ENCODE results near the gene LRRK1.
A peak's percentile ranks its signal among the peaks of the same experiment; 100 is the strongest.

The LRRK1 gene

DNA sequence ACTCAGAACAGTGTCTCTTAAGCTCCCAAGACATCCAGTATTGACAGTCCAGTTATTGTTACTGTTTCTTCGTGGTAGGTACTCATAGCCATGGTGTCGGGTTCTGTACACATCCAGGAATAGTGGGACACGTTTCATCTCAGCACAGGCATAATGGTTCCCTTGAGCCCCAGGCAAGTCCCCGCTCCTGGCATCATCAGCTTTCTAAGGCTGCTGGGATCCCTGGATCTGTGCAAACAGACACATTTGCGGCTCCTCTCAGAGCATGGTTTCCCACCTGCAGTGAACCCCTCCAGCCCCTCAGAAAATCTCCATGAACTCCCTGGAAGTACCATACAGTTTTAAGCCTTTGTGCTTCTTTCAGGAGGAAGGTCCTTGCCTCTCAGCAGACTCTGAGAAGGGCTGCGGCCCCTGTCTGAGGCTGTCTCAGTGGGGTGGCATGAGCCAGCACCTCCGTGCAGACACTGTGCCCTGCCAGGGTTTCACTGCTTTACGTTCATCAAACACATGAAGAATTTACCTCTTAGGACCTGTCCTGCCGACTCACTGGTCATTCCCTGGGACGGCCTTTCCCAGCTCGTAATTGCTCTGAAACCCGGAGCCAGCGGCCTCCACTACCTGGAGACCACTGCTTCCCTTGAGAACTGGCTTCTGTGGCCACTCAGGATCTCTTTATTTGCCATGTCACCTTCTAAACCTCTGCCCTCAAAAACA, 124.9 kb downstream of the LRRK1 start:
- H3K9me3 ChIP-seq: no peaks in the 10 kb centered on the region
- peak in 1 of 2 experiments; percentile 4 for DNase-seq (ENCODE audit: low spot score in 2 of 2)
- H3K27me3 ChIP-seq (ENCODE audit: low read depth): no peaks in the 10 kb centered on the region
- no peak overlapping the region for H3K4me3 ChIP-seq
- in situ Hi-C loops (cut with MboI; ENCODE audit: low sequenced_read_pairs): no loop called here
- no peaks in the 10 kb centered on the region; the same call in 1 of the 2 replicates for H3K36me3 ChIP-seq (replicated peaks)
- H3K4me1 ChIP-seq: no peaks in the 10 kb centered on the region

GRCh38 chr15:101044625-101045235, 125.6 kb downstream of the LRRK1 start:
- in situ Hi-C loops (cut with MboI; ENCODE audit: low sequenced_read_pairs): no loop called here
- H3K4me1 ChIP-seq: no peaks in the 10 kb centered on the region
- no peaks in the 10 kb centered on the region for H3K9me3 ChIP-seq
- no peak overlapping the region for H3K4me3 ChIP-seq
- no peak for DNase-seq (ENCODE audit: low spot score in 2 of 2)
- no peaks in the 10 kb centered on the region for H3K27me3 ChIP-seq (ENCODE audit: low read depth)
- no peaks in the 10 kb centered on the region; the same call in 1 of the 2 replicates for H3K36me3 ChIP-seq (replicated peaks)

- no peak overlapping the region for H3K4me3 ChIP-seq
- no peaks in the 10 kb centered on the region for H3K4me1 ChIP-seq
- H3K27me3 ChIP-seq (ENCODE audit: low read depth): no peaks in the 10 kb centered on the region
- in situ Hi-C loops (cut with MboI; ENCODE audit: low sequenced_read_pairs): no loop called here
- DNase-seq (ENCODE audit: low spot score in 2 of 2): peak in 1 of 2 experiments; percentile 2
- no peaks in the 10 kb centered on the region for H3K9me3 ChIP-seq
- no peaks in the 10 kb centered on the region; the same call in 1 of the 2 replicates for H3K36me3 ChIP-seq (replicated peaks)
These were observed 126.1 kb downstream of the LRRK1 start for GRCh38 chr15:101045236-101045646.

- H3K27me3 ChIP-seq (ENCODE audit: low read depth): no peaks in the 10 kb centered on the region
- in situ Hi-C loops (cut with MboI; ENCODE audit: low sequenced_read_pairs): no loop called here
- no peak overlapping the region for H3K4me3 ChIP-seq
- H3K9me3 ChIP-seq: no peaks in the 10 kb centered on the region
- H3K4me1 ChIP-seq: no peaks in the 10 kb centered on the region
- H3K36me3 ChIP-seq (replicated peaks): no peaks in the 10 kb centered on the region; the same call in 1 of the 2 replicates
- peak in 1 of 2 experiments; percentile 1 for DNase-seq (ENCODE audit: low spot score in 2 of 2)
These were observed 126.9 kb downstream of the LRRK1 start for GRCh38 chr15:101045835-101046691.

DNA sequence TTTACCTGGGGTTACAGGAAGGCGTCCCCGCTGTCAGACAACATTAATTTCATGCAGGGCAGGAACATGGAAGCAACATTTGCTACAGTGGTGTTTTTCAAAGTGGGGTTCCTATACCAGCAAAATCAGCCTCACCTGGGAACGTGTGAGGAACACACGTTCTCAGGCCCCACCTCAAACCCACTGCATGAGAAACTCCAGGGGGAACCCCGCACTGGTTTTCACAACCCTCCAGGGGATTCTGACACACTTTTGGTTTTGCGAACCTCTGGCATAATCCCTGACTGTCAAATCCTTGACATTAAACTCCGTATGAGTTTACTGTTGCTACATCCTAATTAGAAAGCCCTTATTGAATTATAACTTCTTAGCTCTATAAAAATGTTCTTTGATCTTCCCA, 127.7 kb downstream of the LRRK1 start:
- Histone ChIP-seq H3K4me3 (no peak overlapping the region), H3K4me1 (no peaks in the 10 kb centered on the region), H3K9me3 (no peaks in the 10 kb centered on the region), H3K27me3 (ENCODE audit: low read depth) (no peaks in the 10 kb centered on the region), H3K36me3 (replicated peaks) (no peaks in the 10 kb centered on the region; the same call in 1 of the 2 replicates)
- in situ Hi-C loops (cut with MboI; ENCODE audit: low sequenced_read_pairs): no loop called here
- DNase-seq (ENCODE audit: low spot score in 2 of 2): no peak

DNA sequence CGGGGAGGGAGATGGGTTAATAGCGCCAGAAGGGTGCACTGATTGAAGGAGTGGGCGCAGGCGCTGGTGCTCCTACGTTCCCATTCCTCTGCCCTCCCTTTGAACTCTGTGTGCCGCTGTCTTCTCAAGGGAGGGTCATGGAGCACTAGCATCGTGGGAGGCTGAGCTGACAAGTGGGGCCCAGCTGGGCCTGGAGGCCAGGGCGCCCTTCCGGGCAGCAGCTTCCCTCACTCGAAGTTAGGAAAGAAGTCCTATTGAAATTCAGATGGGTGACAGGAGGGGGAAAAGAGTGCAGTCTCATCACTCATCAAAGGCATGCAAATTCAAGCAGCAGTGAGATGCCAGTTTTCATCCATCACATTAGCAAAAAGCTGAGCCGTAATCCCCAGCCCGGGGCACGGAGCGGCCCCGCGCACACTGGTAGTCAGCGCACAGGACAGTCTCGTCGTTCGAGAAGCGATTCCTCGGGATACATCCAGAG, 128.2 kb downstream of the LRRK1 start:
- H3K9me3 ChIP-seq: no peaks in the 10 kb centered on the region
- no peaks in the 10 kb centered on the region for H3K4me1 ChIP-seq
- in situ Hi-C loops (cut with MboI; ENCODE audit: low sequenced_read_pairs): no loop called here
- H3K36me3 ChIP-seq (replicated peaks): no peaks in the 10 kb centered on the region; the same call in 1 of the 2 replicates
- H3K4me3 ChIP-seq: no peak overlapping the region
- H3K27me3 ChIP-seq (ENCODE audit: low read depth): no peaks in the 10 kb centered on the region
- no peak for DNase-seq (ENCODE audit: low spot score in 2 of 2)

DNA sequence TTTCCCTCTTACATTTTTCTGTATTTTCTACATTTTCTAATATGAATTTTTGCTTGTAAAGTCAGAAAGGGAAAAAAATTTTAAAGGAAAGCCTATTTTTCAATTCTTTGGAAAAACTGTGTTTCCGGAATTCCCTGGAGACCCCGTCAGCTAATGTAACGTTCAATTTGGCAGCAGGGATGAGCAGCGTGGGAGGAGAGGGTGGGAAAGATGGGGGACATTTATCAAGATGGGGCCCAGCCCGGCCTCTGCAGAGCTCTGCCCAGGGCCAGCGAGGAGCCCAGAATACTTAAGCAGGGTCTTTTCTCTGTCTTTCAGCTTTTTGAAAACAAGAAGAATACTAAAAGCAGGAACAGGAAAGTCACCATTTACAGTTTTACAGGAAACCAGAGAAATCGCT, 129.0 kb downstream of the LRRK1 start:
- DNase-seq (ENCODE audit: low spot score in 2 of 2): peak in 1 of 2 experiments; percentile 1
- in situ Hi-C loops (cut with MboI; ENCODE audit: low sequenced_read_pairs): no loop called here
- H3K4me1 ChIP-seq: no peaks in the 10 kb centered on the region
- no peaks in the 10 kb centered on the region for H3K27me3 ChIP-seq (ENCODE audit: low read depth)
- H3K9me3 ChIP-seq: no peaks in the 10 kb centered on the region
- no peaks in the 10 kb centered on the region; the same call in 1 of the 2 replicates for H3K36me3 ChIP-seq (replicated peaks)
- H3K4me3 ChIP-seq: no peak overlapping the region

DNA sequence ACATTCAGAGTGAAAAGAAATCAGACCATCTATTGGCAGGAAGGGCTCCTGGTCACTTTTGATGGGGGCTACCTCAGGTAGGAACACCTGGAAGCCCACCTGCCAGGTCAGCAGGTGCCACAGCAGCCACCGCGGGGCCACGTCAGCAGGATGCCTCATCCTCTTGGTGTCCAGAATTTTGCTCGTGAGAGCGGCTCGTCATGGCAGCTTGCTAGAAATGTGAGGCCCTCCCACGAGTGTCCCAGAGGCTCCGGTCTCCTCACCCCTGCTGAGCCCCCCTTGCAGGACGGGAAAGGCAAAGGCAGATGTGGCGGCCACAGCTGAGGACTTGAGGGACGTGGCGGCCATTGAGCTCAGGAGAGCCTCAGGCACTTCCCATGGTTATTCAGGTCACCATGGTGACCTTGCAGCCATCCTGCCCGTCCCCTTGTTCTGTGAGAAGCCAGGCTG, 129.4 kb downstream of the LRRK1 start:
- Histone ChIP-seq H3K36me3 (replicated peaks) (peaks cover under 1% of the 10 kb centered on the region; the same call in 1 of the 2 replicates), H3K27me3 (ENCODE audit: low read depth) (no peaks in the 10 kb centered on the region), H3K9me3 (no peaks in the 10 kb centered on the region), H3K4me3 (no peak overlapping the region), H3K4me1 (no peaks in the 10 kb centered on the region)
- no peak for DNase-seq (ENCODE audit: low spot score in 2 of 2)
- in situ Hi-C loops (cut with MboI; ENCODE audit: low sequenced_read_pairs): no loop called here

- no peak for DNase-seq (ENCODE audit: low spot score in 2 of 2)
- H3K9me3 ChIP-seq: no peaks in the 10 kb centered on the region
- peaks cover 8% of the 10 kb centered on the region for H3K36me3 ChIP-seq (replicated peaks)
- H3K27me3 ChIP-seq (ENCODE audit: low read depth): no peaks in the 10 kb centered on the region
- in situ Hi-C loops (cut with MboI; ENCODE audit: low sequenced_read_pairs): no loop called here
- H3K4me1 ChIP-seq: no peaks in the 10 kb centered on the region
- H3K4me3 ChIP-seq: no peak overlapping the region
These were observed 130.1 kb downstream of the LRRK1 start for GRCh38 chr15:101049282-101049681.

DNA sequence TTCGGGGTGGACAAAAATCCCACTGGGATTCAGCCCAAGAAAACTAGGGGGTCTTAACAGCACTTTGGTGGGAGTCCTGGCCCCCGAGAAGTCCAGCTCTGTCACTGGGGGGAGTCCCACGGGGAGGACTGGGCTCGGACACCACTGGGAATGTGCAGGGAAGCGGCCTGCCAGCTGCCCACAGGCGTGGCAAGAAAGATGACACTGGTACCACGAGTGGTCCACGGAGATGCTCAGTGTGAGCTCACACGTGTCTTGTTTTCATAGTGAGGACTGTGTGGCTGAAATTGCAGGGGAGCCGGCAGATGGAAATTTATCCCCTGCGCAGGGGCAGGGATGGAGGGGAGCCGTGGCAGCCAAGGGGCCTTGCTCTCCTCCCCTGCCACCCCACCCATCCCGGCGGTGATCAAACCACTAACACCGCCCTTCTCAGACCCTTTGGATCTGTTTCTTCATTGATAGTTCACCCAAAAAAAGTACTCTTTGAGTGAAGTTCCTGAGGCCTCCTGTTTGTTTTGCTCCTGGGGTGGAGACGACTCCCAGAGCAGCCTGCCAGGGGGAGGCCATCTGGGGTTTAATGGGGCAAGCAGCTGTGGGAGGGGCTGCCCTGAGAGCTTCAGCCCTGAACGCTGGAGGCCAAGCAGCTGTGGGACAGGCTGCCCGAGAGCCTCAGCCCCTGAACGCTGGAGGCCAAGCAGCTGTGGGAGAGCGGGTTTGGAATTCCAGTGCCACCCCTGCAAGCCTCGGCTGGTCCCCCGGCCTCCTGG, 130.9 kb downstream of the LRRK1 start:
- in situ Hi-C loops (cut with MboI; ENCODE audit: low sequenced_read_pairs): no loop called here
- H3K4me3 ChIP-seq: no peak overlapping the region
- H3K9me3 ChIP-seq: no peaks in the 10 kb centered on the region
- no peaks in the 10 kb centered on the region for H3K4me1 ChIP-seq
- H3K27me3 ChIP-seq (ENCODE audit: low read depth): no peaks in the 10 kb centered on the region
- no peak for DNase-seq (ENCODE audit: low spot score in 2 of 2)
- peaks cover 14% of the 10 kb centered on the region for H3K36me3 ChIP-seq (replicated peaks)

DNA sequence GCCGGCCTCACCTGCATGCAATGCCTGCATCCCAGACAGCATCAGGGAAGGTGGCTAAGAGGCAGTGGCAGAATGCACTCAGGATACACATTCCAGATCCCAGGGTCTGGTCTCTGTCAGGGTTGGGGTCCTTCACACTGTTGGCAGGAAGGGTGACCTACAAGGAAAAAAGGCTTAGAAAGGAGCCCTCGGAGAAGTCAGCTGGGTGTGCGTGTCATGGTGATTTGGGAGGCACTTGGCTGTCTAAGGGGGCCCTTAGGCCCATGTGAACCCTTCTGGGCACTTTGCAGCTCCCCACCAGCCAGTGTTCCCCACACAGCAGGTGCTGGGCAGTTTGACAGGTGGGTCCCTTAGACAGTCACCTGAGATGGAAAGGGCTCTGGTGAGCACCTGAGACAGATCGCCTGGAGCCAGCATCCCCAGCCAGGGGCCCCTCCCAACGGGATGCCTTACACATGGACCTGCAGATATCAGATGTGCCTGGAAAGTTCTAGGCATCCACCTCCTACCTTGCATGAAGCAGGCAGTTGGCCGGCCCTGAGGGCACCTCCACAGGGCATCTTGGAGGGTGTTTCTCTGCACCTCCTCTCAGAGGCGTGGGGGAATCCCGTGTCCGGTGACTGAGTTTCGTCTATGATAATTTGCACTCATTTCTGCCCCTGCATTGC, 131.6 kb downstream of the LRRK1 start:
- in situ Hi-C loops (cut with MboI; ENCODE audit: low sequenced_read_pairs): no loop called here
- no peaks in the 10 kb centered on the region for H3K27me3 ChIP-seq (ENCODE audit: low read depth)

GRCh38 chr15:101051291-101052030, 132.3 kb downstream of the LRRK1 start:
- Histone ChIP-seq H3K9me3 (no peaks in the 10 kb centered on the region), H3K4me3 (no peak overlapping the region), H3K4me1 (no peaks in the 10 kb centered on the region), H3K27me3 (ENCODE audit: low read depth) (no peaks in the 10 kb centered on the region), H3K36me3 (replicated peaks) (peaks cover 28% of the 10 kb centered on the region)
- DNase-seq (ENCODE audit: low spot score in 2 of 2): no peak
- in situ Hi-C loops (cut with MboI; ENCODE audit: low sequenced_read_pairs): no loop called here

More for the DNA sequence above, 131.6 kb downstream of the LRRK1 start:
- Histone ChIP-seq H3K36me3 (replicated peaks) (peaks cover 21% of the 10 kb centered on the region), H3K9me3 (no peaks in the 10 kb centered on the region), H3K4me3 (no peak overlapping the region), H3K4me1 (no peaks in the 10 kb centered on the region)
- no peak for DNase-seq (ENCODE audit: low spot score in 2 of 2)

Data from HAP-1 (cell line).